GM12873 (cell line): ENCODE data around the gene GDF15.

Experiments used
- CTCF ChIP-seq: IDR thresholded peaks from 2 replicates; pipeline ENCODE4 v1.5.1; 2012; ENCODE audit warnings: low read depth, mild to moderate bottlenecking, moderate library complexity, low read length, control low read depth; ENCODE audit not compliant: insufficient read depth; ENCODE audit errors: missing control alignments

GDF15 gene

GRCh38 chr19:18390065-18390907 is 4.3 kb downstream of the GDF15 start:
- no peak for TF ChIP-seq CTCF

GRCh38 chr19:18391509-18392075 is 5.6 kb downstream of the GDF15 start:
- no peak for TF ChIP-seq CTCF

GRCh38 chr19:18392417-18392816 is 6.5 kb downstream of the GDF15 start:
- TF ChIP-seq CTCF = no peak

GRCh38 chr19:18392926-18393325 is 7.0 kb downstream of the GDF15 start:
- TF ChIP-seq CTCF = no peak

GRCh38 chr19:18393836-18394235 is 7.9 kb downstream of the GDF15 start:
- TF ChIP-seq CTCF = no peak

- no peak for TF ChIP-seq CTCF
Measured at GRCh38 chr19:18396471-18397241, 10.7 kb downstream of the GDF15 start.
